GM23248 (cell line): ENCODE data around the gene ALPK3. TPM values are rescaled to one million over a fixed set of nuclear protein-coding genes. Genes with fewer than 3 reads are reported as not detected.

Experiments used
- DNase-seq: peaks from one replicate; pipeline ENCODE4 v3.0.0-alpha.2; 2015
- H2AFZ ChIP-seq: fragments of 200-600 bp; sonication (generic); 2 replicates; pipeline ENCODE4 v1.6.1; 2016; ENCODE audit warnings: antibody characterized with exemption
- H3F3A ChIP-seq: fragments of 200-600 bp; sonication (generic); 2 replicates; pipeline ENCODE4 v1.6.1; 2016; ENCODE audit warnings: mild to moderate bottlenecking, antibody characterized with exemption, mixed run types; ENCODE audit not compliant: insufficient read depth
- H3K27ac ChIP-seq: fragments of 200-600 bp; sonication (generic); 2 replicates; pipeline ENCODE4 v1.5.1; 2016; ENCODE audit warnings: mild to moderate bottlenecking
- H3K27me3 ChIP-seq: fragments of 200-600 bp; sonication (generic); replicated peaks from 2 replicates; pipeline ENCODE4 v1.6.1; 2016; ENCODE audit warnings: mild to moderate bottlenecking; ENCODE audit not compliant: insufficient read depth
- H3K36me3 ChIP-seq: fragments of 200-600 bp; sonication (generic); 2 replicates; pipeline ENCODE4 v1.6.1; 2016; ENCODE audit warnings: low read depth, mild to moderate bottlenecking
- H3K4me1 ChIP-seq: fragments of 200-600 bp; sonication (generic); 2 replicates; pipeline ENCODE4 v1.6.1; 2016; ENCODE audit warnings: mild to moderate bottlenecking; ENCODE audit not compliant: insufficient read depth
- H3K4me2 ChIP-seq: fragments of 200-600 bp; sonication (generic); one replicate; pipeline ENCODE4 v1.6.1; 2016; ENCODE audit warnings: mild to moderate bottlenecking; ENCODE audit not compliant: unreplicated experiment
- H3K4me3 ChIP-seq: fragments of 200-600 bp; sonication (generic); 2 replicates; pipeline ENCODE4 v1.5.1; 2016; ENCODE audit warnings: mild to moderate bottlenecking
- H3K79me2 ChIP-seq: fragments of 200-600 bp; sonication (generic); 2 replicates; pipeline ENCODE4 v1.6.1; 2016; ENCODE audit warnings: mild to moderate bottlenecking; ENCODE audit not compliant: insufficient read depth
- H3K9ac ChIP-seq: fragments of 200-600 bp; sonication (generic); 2 replicates; pipeline ENCODE4 v1.6.1; 2016; ENCODE audit warnings: mild to moderate bottlenecking
- H3K9me2 ChIP-seq: fragments of 200-600 bp; sonication (generic); 2 replicates; pipeline ENCODE4 v1.6.1; 2016; ENCODE audit warnings: mixed run types, mild to moderate bottlenecking, moderate library complexity; ENCODE audit not compliant: insufficient read depth
- H3K9me3 ChIP-seq: fragments of 200-600 bp; sonication (generic); one replicate; pipeline ENCODE4 v1.6.1; 2017; ENCODE audit warnings: low read depth
- H4K20me1 ChIP-seq: fragments of 200-600 bp; sonication (generic); 2 replicates; pipeline ENCODE4 v1.6.0; 2016; ENCODE audit not compliant: insufficient read depth
- EZH2 ChIP-seq: fragments of 200-600 bp; sonication (generic); IDR thresholded peaks from 2 replicates; pipeline ENCODE4 v1.6.1; 2018; ENCODE audit warnings: antibody characterized with exemption, mild to moderate bottlenecking; ENCODE audit not compliant: insufficient read depth, poor library complexity, severe bottlenecking
- EZH2phosphoT487 ChIP-seq: fragments of 200-600 bp; sonication (generic); IDR thresholded peaks from 2 replicates; pipeline ENCODE4 v1.6.1; 2018; ENCODE audit warnings: antibody characterized with exemption, moderate library complexity, mild to moderate bottlenecking, low read depth; ENCODE audit not compliant: insufficient read depth
- WGBS, 2 experiments: methylation state at CpG; one replicate each; pipeline ENCODE4 v1.1.6; 2015 to 2017; ENCODE audit warnings: low lambda C conversion rate in 2 of 2, low coverage in 1 of 2; ENCODE audit errors: missing lambda C conversion rate in 2 of 2; 5-methylcytosine and 5-hydroxymethylcytosine counted together
- in situ Hi-C: fragments of 300-500 bp; cut with MboI; formaldehyde crosslinking; loops from 2 replicates; pipeline ENCODE4 v1.15.0; 2020
- polyA plus RNA-seq: library from polyadenylated mRNA; unstranded; fragments of >200 nt; fragmentation: Nextera tagmentation; extraction: Ambion mirVana; gene quantifications from 2 replicates; pipeline ENCODE4 v1.2.1, GENCODE V29; 2016
- total RNA-seq: library from RNA; depleted of rRNA; stranded (reverse); fragments of >200 nt; shearing (Covaris generic); gene quantifications from 2 replicates; pipeline ENCODE4 v1.2.3, GENCODE V29; 2014

Gene ALPK3
- total and polyA plus RNA-seq, 2 experiments from 2014 or later = 5.0 TPM; not detected in 1

DNA sequence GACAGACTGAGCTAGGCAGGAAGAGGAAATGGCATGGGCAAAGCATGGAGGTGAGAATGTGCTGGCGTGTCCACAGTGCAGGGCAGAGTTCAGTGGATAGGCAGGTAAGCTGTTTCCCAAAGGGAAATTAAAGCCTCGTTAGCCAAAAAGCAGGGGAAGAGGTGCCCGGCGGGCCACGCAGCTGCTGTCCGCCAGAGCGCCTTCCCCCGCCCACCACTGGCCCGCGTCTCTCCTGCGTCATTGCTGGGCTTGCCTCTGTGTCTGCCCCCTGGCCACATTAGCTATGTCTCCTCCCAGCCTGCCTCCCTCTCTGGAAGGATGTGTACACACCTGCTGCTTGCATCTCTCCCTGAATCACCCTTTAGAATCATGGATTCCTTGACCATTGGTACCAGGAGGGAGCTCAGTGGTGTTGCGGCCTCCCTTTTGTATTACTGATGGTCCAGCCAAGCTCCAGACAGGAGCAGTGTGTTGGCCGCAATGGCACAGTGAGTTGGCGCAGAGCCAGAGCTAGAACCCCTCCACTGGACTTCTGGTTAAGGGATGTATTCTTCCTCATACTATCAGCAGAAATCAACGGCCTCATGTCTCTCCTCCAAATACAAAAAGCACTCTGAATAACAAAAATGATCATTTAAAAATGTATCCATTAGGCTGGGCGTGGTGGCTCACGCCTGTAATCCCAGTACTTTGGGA lies 93.9 kb downstream of the ALPK3 start:
- 96% methylated on average over 17 of the region's 17 CpGs for WGBS, 2 experiments
- Histone ChIP-seq H3K36me3 (no peaks in the 10 kb centered on the region), H3K4me2 (peak overlapping the region; percentile 49), H3K9me3 (no peaks in the 10 kb centered on the region), H2AFZ (peak overlapping the region; percentile 60; the same call in 1 of the 2 replicates), H3F3A (peaks cover 44% of the 10 kb centered on the region), H3K9ac (peak overlapping the region; percentile 64), H3K79me2 (no peaks in the 10 kb centered on the region), H3K9me2 (no peaks in the 10 kb centered on the region), H3K27ac (peak overlapping the region; percentile 76), H3K4me3 (no peak overlapping the region), H3K27me3 (no peaks in the 10 kb centered on the region), H4K20me1 (no peaks in the 10 kb centered on the region), H3K4me1 (peaks cover 44% of the 10 kb centered on the region)
- DNase-seq = no peak
- TF ChIP-seq EZH2phosphoT487 (no peak), EZH2 (no peak)
- in situ Hi-C loops = no loop called here

DNA sequence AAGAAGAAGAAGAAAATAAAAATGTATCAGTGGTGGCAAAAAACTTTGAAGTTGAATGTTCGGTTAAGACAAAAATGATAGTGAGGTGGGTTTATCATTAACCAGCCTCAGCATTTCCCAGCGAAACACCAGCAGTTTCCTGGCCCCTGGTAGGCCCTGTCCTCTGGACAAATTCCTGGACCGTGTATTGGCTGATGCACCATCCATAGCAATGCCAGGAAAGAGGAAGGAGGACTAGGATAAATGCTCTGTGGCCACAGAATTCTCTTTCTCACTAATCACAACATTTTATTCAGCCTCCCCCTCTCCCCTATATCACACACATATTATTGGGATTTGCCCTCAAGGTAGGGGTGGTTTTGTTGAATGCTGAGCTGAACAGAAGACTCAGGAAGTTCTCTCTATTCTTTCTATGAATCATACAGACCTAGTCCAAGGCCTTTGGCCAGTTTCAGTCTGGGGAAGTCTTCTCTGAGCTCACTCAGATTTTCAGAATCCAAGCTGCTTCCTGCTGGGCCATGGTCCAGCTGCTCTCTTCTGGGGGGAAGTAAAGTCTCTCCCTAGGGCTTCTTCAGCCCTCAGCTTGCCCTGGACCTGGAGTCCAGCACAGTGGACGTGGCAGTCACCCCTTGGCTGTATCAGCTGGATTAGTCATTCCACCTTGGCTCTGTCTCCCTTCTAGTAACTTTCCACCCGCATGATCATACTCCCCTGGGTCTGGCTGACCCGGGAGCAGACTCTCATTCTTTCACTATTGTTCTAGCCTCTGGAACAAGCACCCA lies 94.9 kb downstream of the ALPK3 start:
- H3K27me3 ChIP-seq = no peaks in the 10 kb centered on the region
- H2AFZ ChIP-seq = peak overlapping the region; percentile 60
- no peaks in the 10 kb centered on the region for H4K20me1 ChIP-seq
- no peaks in the 10 kb centered on the region for H3K9me2 ChIP-seq
- peak; percentile 98 for DNase-seq
- no peak for TF ChIP-seq EZH2
- TF ChIP-seq EZH2phosphoT487 = no peak
- no peaks in the 10 kb centered on the region for H3K36me3 ChIP-seq
- no peak overlapping the region for H3K4me3 ChIP-seq
- peak overlapping the region; percentile 49 for H3K4me2 ChIP-seq
- H3K4me1 ChIP-seq = peaks cover 44% of the 10 kb centered on the region
- H3K27ac ChIP-seq = peak overlapping the region; percentile 76
- no peaks in the 10 kb centered on the region for H3K9me3 ChIP-seq
- in situ Hi-C loops = no loop called here
- H3K79me2 ChIP-seq = no peaks in the 10 kb centered on the region
- H3F3A ChIP-seq = peaks cover 44% of the 10 kb centered on the region
- WGBS, 2 experiments = 16 to 20% methylated on average over 6 of the region's 6 CpGs
- H3K9ac ChIP-seq = peak overlapping the region; percentile 64

- WGBS, 2 experiments = 42 to 44% methylated on average over 2 of the region's 2 CpGs
- Histone ChIP-seq H3K9ac (peak overlapping the region; percentile 64), H3K4me3 (no peak overlapping the region), H3K9me3 (no peaks in the 10 kb centered on the region), H3K36me3 (no peaks in the 10 kb centered on the region), H3K4me1 (peaks cover 44% of the 10 kb centered on the region), H3K27me3 (no peaks in the 10 kb centered on the region), H3K79me2 (no peaks in the 10 kb centered on the region), H3F3A (peaks cover 44% of the 10 kb centered on the region), H3K9me2 (no peaks in the 10 kb centered on the region), H2AFZ (peak overlapping the region; percentile 37; the same call in 1 of the 2 replicates), H4K20me1 (no peaks in the 10 kb centered on the region), H3K4me2 (peak overlapping the region; percentile 46), H3K27ac (peak overlapping the region; percentile 76)
- no peak for DNase-seq
- in situ Hi-C loops = no loop called here
- no peak for TF ChIP-seq EZH2
- TF ChIP-seq EZH2phosphoT487 = no peak
Observed at GRCh38 chr15:84913360-84913723, 96.2 kb downstream of the ALPK3 start.

DNA sequence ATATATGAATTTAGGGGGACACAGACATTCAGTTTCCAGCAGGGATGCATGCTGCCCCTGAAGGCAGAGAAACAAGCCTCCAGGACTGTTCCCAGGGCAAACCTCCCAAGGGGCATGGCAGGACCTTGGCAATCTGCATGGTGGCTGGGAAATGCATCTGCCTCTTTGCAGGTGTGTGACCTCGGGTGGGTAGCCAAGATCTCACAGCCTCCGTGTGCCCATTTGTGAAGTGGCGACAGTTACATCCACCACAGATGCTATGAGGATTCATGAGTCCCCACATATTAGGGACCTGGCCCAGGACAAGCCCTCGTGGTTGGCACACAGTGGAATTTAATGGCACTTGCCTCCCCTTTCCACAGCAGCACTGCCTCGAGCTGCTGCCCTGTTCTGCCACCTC lies 97.2 kb downstream of the ALPK3 start:
- Histone ChIP-seq H3K79me2 (no peaks in the 10 kb centered on the region), H3K9me3 (no peaks in the 10 kb centered on the region), H3K27me3 (no peaks in the 10 kb centered on the region), H3K4me2 (peak overlapping the region; percentile 55), H3K27ac (peak overlapping the region; percentile 87), H3F3A (peaks cover 44% of the 10 kb centered on the region), H3K9me2 (no peaks in the 10 kb centered on the region), H3K4me3 (no peak overlapping the region), H3K4me1 (peaks cover 44% of the 10 kb centered on the region), H2AFZ (peak overlapping the region; percentile 68), H3K36me3 (no peaks in the 10 kb centered on the region), H4K20me1 (no peaks in the 10 kb centered on the region), H3K9ac (peak overlapping the region; percentile 63)
- WGBS, 2 experiments = 90 to 94% methylated on average over 4 to 5 of the region's 5 CpGs
- no peak for DNase-seq
- in situ Hi-C loops = no loop called here
- TF ChIP-seq EZH2phosphoT487 (no peak), EZH2 (no peak)
